Stromal cell of bone marrow (primary cell): ENCODE measurements around the gene RCOR1.
A peak's percentile ranks its signal among the peaks of the same experiment; 100 is the strongest.
"Not testable (repeated sequence)": the region's sequence is repeated elsewhere in the genome, so short reads cannot be mapped to it uniquely, and the experiment has no call there.

Source experiments
- DNase-seq: peaks from one replicate; pipeline ENCODE4 v3.0.0-alpha.2; 2012; ENCODE audit warnings: low read depth

The RCOR1 gene

GRCh38 chr14:102591944-102592762 is at the start of gene RCOR1:
Gene RCOR1 (plus strand): TSS chr14:102592649. CDS start chr14:102592887, 238 bp downstream.
- peak; percentile 94 for DNase-seq

- DNase-seq: no peak
Observed at GRCh38 chr14:102544046-102544746, 48.3 kb upstream of the RCOR1 start.

GRCh38 chr14:102544747-102545460 is 47.5 kb upstream of the RCOR1 start:
- DNase-seq: no peak

- DNase-seq: no peak
Observed at GRCh38 chr14:102545461-102546265, 46.8 kb upstream of the RCOR1 start.

- no peak for DNase-seq
Observed at GRCh38 chr14:102548616-102549240, 43.7 kb upstream of the RCOR1 start.

GRCh38 chr14:102550927-102551401 is 41.5 kb upstream of the RCOR1 start:
- DNase-seq: not testable (repeated sequence)

- no peak for DNase-seq
Observed at GRCh38 chr14:102551995-102552705, 40.3 kb upstream of the RCOR1 start.

- no peak for DNase-seq
Observed at GRCh38 chr14:102554821-102555819, 37.3 kb upstream of the RCOR1 start.

- no peak for DNase-seq
Observed at GRCh38 chr14:102556098-102556677, 36.3 kb upstream of the RCOR1 start.

- DNase-seq: no peak
Observed at GRCh38 chr14:102557434-102558226, 34.8 kb upstream of the RCOR1 start.

- no peak for DNase-seq
Observed at GRCh38 chr14:102558556-102558955, 33.9 kb upstream of the RCOR1 start.

GRCh38 chr14:102560458-102561261 is 31.8 kb upstream of the RCOR1 start:
- no peak for DNase-seq

- no peak for DNase-seq
Observed at GRCh38 chr14:102565331-102565887, 27.0 kb upstream of the RCOR1 start.

- DNase-seq: no peak
Observed at GRCh38 chr14:102565959-102566358, 26.5 kb upstream of the RCOR1 start.

GRCh38 chr14:102568115-102568614 is 24.3 kb upstream of the RCOR1 start:
- no peak for DNase-seq

GRCh38 chr14:102570334-102570995 is 22.0 kb upstream of the RCOR1 start:
- DNase-seq: no peak
